GM18526 (cell line): ENCODE results near the gene ZNF106.

Experiments used
- POLR2A ChIP-seq: IDR thresholded peaks from 3 replicates; pipeline ENCODE4 v1.6.1; 2011; ENCODE audit not compliant: insufficient read length; ENCODE audit errors: extremely low read depth

The ZNF106 gene

GRCh38 chr15:42494998-42495360 is 4.0 kb upstream of the ZNF106 start:
- TF ChIP-seq POLR2A, result no peak

DNA sequence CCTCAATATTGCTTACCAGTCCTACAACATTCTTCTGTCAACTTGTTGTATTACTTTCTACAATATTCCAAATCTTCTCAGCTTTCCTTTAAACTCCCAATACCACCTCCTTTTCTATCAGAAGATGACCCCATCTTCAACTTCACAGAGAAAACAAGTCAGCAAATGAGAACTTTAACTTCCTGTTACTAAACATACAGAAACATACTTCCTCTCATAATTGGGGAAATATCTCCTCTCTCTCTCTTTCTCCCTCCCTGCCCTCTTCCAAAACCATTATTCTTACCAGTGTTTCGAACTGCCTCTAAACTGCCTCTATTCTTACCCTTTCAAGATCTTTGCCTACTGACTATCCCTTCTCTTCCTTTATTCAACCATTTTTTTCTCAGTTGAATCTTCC is 2.7 kb upstream of the ZNF106 start:
- TF ChIP-seq POLR2A, result no peak

- no peak for TF ChIP-seq POLR2A
These were observed 741 bp upstream of the ZNF106 start for GRCh38 chr15:42491539-42492225.

DNA sequence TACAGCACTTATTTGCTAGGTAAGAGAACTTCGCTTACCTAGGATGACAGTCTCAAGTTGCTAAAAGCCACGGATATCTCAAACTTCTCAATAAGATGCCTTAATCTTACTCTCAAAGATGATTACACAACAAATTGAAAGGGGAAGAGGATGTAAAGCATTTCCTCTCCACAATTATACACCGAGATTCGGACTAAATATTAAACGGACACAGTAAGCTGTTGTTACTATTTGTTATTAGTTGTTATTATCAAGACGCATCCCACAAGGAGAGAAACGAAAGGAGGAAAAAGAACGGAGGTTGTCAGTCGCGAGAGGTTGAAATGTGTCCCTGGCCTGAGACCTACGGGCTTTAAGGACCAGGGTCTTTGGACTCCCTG is 660 bp downstream of the ZNF106 start:
- TF ChIP-seq POLR2A, result no peak

- no peak for TF ChIP-seq POLR2A
These were observed 7.3 kb downstream of the ZNF106 start for GRCh38 chr15:42483677-42484076.

GRCh38 chr15:42482701-42483100 is 8.2 kb downstream of the ZNF106 start:
- TF ChIP-seq POLR2A, result no peak

- no peak for TF ChIP-seq POLR2A
These were observed 16.1 kb downstream of the ZNF106 start for GRCh38 chr15:42474827-42475226.

GRCh38 chr15:42471002-42471401 is 19.9 kb downstream of the ZNF106 start:
- TF ChIP-seq POLR2A, result no peak

- no peak for TF ChIP-seq POLR2A
These were observed 25.3 kb downstream of the ZNF106 start for GRCh38 chr15:42465520-42466259.

DNA sequence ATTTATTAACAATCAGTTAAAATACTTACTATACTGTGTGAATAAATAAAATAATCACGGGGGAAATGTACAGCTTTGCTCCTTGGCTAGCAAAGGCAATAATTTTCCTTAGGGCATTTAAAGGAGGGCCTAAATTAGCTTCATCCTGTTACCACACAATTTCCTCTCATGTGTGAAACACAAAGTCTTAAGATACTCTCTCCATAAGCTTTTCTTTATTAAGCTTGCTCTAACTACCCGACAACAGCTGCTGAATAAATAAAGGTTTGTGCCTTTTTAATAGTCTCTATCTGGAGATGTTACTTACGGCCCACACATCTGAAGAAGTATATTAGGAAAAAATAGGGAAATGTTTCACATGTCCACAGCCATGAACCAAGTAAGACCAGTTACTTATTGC is 29.7 kb downstream of the ZNF106 start:
- no peak for TF ChIP-seq POLR2A

- no peak for TF ChIP-seq POLR2A
These were observed 33.2 kb downstream of the ZNF106 start for GRCh38 chr15:42457445-42458442.

- no peak for TF ChIP-seq POLR2A
These were observed 34.0 kb downstream of the ZNF106 start for GRCh38 chr15:42456971-42457370.

DNA sequence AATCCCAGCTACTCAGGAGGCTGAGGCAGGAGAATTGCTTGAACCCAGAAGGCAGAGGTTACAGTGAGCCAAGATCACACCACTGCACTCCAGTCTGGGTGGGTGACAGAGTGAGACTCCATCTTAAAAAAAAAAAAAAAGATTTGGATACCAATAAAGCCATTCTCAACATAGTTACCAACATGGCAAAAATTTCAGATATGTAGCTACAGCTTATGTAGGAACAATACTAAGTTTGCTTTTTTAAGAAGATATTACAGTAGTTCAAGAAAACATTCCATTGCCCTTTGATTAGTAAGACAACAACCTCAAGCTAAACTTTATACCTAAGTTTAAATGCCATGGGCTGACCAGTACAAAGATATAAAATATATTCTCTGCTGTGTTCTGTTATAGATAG is 34.4 kb downstream of the ZNF106 start:
- TF ChIP-seq POLR2A, result no peak

- no peak for TF ChIP-seq POLR2A
These were observed 37.1 kb downstream of the ZNF106 start for GRCh38 chr15:42453826-42454225.

- no peak for TF ChIP-seq POLR2A
These were observed 40.5 kb downstream of the ZNF106 start for GRCh38 chr15:42450425-42450790.

- TF ChIP-seq POLR2A, result no peak
These were observed 41.0 kb downstream of the ZNF106 start for GRCh38 chr15:42449770-42450424.

GRCh38 chr15:42448281-42448680 is 42.7 kb downstream of the ZNF106 start:
- no peak for TF ChIP-seq POLR2A
